TTC549 (cell line): ENCODE data around the gene SND1.

ENCODE experiments used
- FAIRE-seq: peaks from 2 replicates; lab custom pipeline; 2012; peaks lifted over from hg19 to GRCh38; lab: Jason Lieb, UNC

SND1 gene

DNA sequence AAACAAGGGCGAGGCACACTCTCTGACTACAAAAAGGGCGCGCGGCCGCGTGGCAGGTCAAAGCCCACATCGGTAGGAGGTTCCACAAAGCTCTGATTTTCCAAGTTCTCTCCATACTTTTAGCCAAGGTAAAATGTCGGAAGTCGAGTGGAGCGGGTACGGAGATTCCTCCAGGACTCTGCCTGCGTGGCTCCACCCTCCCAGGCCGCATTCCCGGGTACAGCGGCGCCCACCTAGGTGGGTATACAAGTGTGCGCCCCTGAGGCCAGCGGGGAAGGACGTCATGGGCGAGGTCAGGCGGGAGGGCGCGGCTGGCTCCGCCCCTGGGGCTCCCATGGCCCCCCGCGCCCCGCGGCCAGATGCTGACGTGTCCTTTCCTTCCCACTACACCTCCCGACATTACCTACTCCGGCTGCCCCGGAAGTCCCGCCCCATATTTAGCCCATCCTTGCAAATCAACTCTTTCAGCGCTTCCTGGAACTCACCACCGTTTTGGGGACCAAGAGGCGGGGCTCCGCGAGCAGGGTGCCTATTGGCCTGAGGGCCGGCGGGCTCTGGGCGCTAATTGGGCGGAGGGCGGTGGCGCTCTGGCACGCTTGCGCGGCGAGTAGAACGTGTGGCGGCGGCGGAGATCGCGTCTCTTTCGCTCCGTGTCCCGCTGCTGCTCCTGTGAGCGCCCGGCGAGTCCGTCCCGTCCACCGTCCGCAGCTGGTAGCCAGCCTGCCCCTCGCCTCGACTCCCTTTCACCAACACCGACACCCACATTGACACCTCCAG, at the start of gene SND1:
TSS of gene SND1 (plus strand) at position 639 of the 777 bp plus-strand sequence. CDS start 180 bp downstream, outside the sequence.
- FAIRE-seq: peak; percentile 81

DNA sequence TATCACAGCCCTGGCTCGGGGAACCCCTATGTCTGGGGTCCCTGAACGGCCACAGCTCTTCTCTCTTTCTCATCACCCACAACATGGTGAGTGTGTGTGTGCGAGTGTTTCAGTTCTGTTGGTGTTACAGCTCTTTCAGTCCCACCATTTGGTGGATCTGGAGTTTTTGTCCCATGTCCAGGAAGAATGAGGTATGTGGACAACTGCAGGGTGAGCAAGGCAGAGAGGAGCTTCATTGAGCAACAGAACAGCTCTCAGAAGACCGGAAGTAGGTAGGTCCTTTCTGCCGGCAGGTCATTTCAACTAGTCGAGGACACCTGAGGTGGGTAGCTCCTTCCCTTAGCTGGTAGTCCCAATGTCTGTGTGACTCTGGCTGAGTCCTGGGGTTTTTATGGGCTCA, 43.5 kb upstream of the SND1 start:
- no peak for FAIRE-seq

DNA sequence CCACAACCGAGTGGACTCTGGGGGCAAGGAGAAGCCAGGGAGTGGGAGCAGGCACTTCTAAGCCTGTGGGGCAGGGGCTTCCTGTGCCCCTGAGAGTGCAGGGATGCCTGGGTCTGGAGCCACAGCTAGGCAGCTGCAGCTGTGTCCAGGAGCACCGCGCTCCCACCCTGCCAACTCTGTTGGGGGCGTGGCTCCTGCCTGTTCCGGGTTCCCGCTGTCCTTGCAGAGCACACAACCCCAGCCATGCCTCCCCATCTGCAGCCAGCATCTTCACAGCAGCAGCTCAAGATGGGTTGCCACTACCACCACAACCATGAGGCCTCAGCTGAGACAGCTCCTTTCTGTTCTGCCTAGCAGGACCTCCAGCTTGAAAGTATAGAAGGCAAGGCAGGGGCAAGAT, 42.7 kb upstream of the SND1 start:
- no peak for FAIRE-seq

DNA sequence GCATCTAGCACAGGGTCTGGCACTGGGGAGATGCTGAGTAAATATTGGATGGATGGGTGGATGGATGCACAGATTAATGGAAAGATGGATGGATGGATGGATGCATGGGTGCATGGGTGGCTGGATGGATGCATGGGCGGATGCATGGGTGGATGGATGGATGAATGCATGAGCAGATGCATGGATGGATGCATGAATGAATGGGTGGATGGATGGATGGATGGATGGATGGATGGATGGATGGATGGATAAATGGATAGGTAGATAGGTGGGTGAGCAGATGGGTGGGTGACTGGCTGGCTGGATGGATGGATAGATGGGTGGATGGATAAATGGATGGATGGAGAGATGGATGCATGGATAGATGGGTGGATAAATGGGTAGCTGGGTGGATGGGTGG, 39.7 kb upstream of the SND1 start:
- no peak for FAIRE-seq

GRCh38 chr7:127616724-127617123, 35.3 kb upstream of the SND1 start:
- no peak for FAIRE-seq

GRCh38 chr7:127618042-127618441, 34.0 kb upstream of the SND1 start, which contains the start of gene PAX4:
Gene PAX4, minus strand, starts transcription at chr7:127618142. Its CDS starts 2,214 bp downstream, at chr7:127615928.
- FAIRE-seq: no peak

DNA sequence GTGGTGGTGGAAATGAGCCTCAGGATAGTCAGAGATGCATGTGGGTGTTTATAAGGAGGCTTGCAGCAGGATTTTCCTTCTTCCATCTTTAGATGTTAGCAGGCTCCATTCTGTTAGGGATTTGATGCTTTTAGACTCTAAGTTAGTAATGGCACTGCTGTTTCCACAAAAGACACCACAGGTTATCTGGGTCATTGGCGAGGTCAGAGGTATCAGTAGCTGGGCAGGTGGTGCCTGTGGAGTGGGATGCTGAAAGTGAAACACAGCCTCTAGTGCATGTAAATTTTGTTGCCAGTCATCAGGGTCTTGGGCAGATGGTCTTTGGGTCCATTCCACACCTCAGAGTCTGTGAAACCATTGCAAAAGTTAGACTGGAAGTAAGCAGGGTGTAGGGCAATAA, 33.2 kb upstream of the SND1 start:
- FAIRE-seq: no peak

GRCh38 chr7:127619681-127620405, 32.2 kb upstream of the SND1 start:
- no peak for FAIRE-seq

- no peak for FAIRE-seq
Observed at GRCh38 chr7:127620406-127621233, 31.4 kb upstream of the SND1 start.

DNA sequence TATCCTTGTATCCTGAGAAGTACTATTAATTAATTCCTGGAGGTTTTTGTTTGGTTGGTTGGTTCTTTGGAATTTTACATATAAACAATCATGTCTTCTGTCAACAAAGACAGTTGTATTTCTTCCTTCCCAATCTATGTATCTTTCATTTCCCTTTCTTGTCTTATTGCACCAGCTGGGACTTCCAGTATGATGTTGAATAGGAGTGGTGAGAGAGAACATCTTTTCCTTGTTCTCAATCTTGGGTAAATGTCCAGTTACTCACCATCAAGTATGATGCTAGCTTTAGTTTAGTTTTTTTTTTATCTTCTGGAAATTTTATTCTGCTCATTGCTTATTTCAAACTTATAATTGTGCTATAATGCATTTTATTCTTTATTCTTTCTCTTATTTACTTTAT, 26.7 kb upstream of the SND1 start:
- no peak for FAIRE-seq

DNA sequence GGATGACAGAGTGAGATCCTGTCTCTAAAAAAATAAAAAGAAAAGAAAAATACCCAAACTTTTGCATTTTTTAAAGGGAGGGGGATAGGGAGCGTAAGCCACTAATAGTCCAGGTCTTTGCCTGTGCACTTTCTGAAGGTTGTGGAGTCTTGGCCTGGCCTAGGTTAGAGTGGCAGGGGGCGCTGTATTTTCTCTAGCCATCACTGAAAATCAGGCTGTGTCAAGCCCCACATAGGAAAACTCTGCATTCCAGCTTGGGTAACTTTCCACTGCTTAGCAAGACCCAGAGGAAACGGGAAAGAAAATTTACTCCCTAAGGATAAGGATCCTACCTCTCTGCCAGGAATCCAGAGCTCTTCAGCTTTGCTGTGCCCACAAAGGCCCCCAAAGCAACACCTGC, 23.5 kb upstream of the SND1 start:
- no peak for FAIRE-seq

DNA sequence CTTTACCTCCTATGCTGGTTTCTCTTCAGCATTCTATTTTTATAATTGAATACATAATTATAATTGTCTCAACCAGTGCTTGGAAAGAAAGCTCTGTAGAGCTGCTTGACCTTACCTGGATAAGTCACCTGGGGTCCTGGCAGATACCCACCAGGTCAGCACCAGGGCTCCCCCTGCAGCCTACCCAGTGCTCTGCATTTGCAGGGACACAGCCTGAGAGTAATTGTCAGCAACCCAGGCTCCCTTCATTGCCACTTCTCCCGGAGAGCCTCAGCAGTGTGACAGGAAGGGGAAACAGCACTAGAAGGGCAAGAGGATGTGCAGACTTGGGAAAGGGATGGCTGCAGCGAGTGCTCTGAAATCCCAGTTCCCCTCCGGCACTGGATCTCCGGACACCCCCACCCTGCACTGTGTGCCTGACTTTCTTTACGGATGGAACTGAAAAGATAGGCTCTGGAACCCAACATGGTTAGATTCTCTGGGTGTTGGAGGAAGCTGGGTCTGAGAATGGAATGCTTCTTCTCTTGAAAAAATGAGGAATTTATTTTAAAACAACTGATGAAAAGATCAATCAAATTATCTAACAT, 22.6 kb upstream of the SND1 start:
- no peak for FAIRE-seq

GRCh38 chr7:127632276-127632910, 19.6 kb upstream of the SND1 start:
- FAIRE-seq: no peak

- FAIRE-seq: no peak
Observed at GRCh38 chr7:127635659-127636285, 16.2 kb upstream of the SND1 start.

- FAIRE-seq: no peak
Observed at GRCh38 chr7:127638197-127638596, 13.8 kb upstream of the SND1 start.

DNA sequence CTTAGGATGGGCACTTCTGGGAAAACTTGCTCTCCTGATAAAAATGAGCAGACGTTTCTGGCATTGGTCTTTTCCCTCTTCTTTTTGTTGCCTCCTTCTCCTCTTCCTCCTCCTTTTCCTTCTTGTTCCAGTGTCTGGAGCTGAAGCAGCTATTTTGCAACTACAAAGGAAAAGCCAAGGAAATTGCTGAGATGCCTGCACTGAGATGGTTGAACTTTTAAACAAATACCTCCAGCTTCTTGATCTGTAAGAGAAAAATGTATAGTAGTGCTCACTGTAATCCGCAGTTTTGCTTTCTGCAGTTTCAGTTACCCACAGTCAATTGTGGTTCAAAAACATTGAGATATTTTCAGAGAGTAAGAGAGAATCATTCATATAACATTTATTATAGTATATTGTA, 7.5 kb upstream of the SND1 start:
- no peak for FAIRE-seq

GRCh38 chr7:127647636-127648035, 4.4 kb upstream of the SND1 start:
- FAIRE-seq: no peak

GRCh38 chr7:127648986-127649385, 3.0 kb upstream of the SND1 start:
- no peak for FAIRE-seq

- FAIRE-seq: no peak
Observed at GRCh38 chr7:127650847-127651555, 993 bp upstream of the SND1 start.

- FAIRE-seq: no peak
Observed at GRCh38 chr7:127652333-127653248, 597 bp downstream of the SND1 start.
